H9 (cell line): ENCODE measurements around the gene SPATS1. TPM values are rescaled to one million over a fixed set of nuclear protein-coding genes. Genes with fewer than 3 reads are reported as not detected.

Source experiments
- DNase-seq: peaks from one replicate; pipeline ENCODE4 v3.0.0-alpha.2; 2017
- H2AFZ ChIP-seq: one replicate; pipeline ENCODE4 v1.6.1; 2013; ENCODE audit warnings: mild to moderate bottlenecking, low read length, control low read depth, moderate library complexity
- H2AK5ac ChIP-seq: 2 replicates; pipeline ENCODE4 v1.6.1; 2013; ENCODE audit warnings: low read length, control low read depth, mixed read lengths; ENCODE audit not compliant: insufficient read length
- H2BK120ac ChIP-seq: one replicate; pipeline ENCODE4 v1.6.1; 2013; ENCODE audit warnings: low read depth, mild to moderate bottlenecking, low read length, control low read depth, inconsistent platforms; ENCODE audit not compliant: poor library complexity, severe bottlenecking
- H2BK12ac ChIP-seq: 2 replicates; pipeline ENCODE4 v1.6.1; 2013; ENCODE audit warnings: low read length, control low read depth, mixed read lengths, low read depth; ENCODE audit not compliant: insufficient read length
- H2BK15ac ChIP-seq: 2 replicates; pipeline ENCODE4 v1.6.1; 2013; ENCODE audit warnings: low read depth, low read length, control low read depth
- H2BK20ac ChIP-seq: one replicate; pipeline ENCODE4 v1.6.1; 2013; ENCODE audit warnings: low read depth, mild to moderate bottlenecking, low read length, control low read depth, inconsistent platforms; ENCODE audit not compliant: poor library complexity, severe bottlenecking
- H2BK5ac ChIP-seq: 2 replicates; pipeline ENCODE4 v1.6.1; 2013; ENCODE audit warnings: low read length, control low read depth, mixed read lengths; ENCODE audit not compliant: insufficient read length
- H3K14ac ChIP-seq: 2 replicates; pipeline ENCODE4 v1.6.1; 2013; ENCODE audit warnings: low read length, control low read depth; ENCODE audit not compliant: insufficient read depth
- H3K18ac ChIP-seq: 2 replicates; pipeline ENCODE4 v1.6.1; 2013; ENCODE audit warnings: low read depth, mild to moderate bottlenecking, mixed read lengths, low read length, control low read depth; ENCODE audit not compliant: insufficient read length
- H3K23ac ChIP-seq: 2 replicates; pipeline ENCODE4 v1.6.1; 2013; ENCODE audit warnings: low read length, control low read depth, mixed read lengths, low read depth; ENCODE audit not compliant: insufficient read length
- H3K23me2 ChIP-seq: 2 replicates; pipeline ENCODE4 v1.6.1; 2013; ENCODE audit warnings: low read depth, mild to moderate bottlenecking, mixed read lengths, low read length, control low read depth; ENCODE audit not compliant: insufficient read length, poor library complexity, severe bottlenecking
- H3K27ac ChIP-seq: 2 replicates; pipeline ENCODE4 v1.5.1; 2013; ENCODE audit warnings: low read length, control low read depth, mixed read lengths, low read depth; ENCODE audit not compliant: insufficient read length
- H3K27me3 ChIP-seq: 2 replicates; pipeline ENCODE4 v1.6.1; 2013; ENCODE audit warnings: low read length, control low read depth, inconsistent platforms; ENCODE audit not compliant: insufficient read depth
- H3K4ac ChIP-seq: 2 replicates; pipeline ENCODE4 v1.6.1; 2013; ENCODE audit warnings: low read depth, mild to moderate bottlenecking, control low read depth, inconsistent platforms, low read length, moderate library complexity
- H3K4me1 ChIP-seq: 2 replicates; pipeline ENCODE4 v1.6.1; 2013; ENCODE audit warnings: low read length, control low read depth, inconsistent platforms; ENCODE audit not compliant: insufficient read depth
- H3K4me2 ChIP-seq: 2 replicates; pipeline ENCODE4 v1.6.1; 2013; ENCODE audit warnings: low read length, control low read depth, mixed read lengths; ENCODE audit not compliant: insufficient read length, insufficient read depth
- H3K56ac ChIP-seq: 2 replicates; pipeline ENCODE4 v1.6.1; 2013; ENCODE audit warnings: low read depth, mild to moderate bottlenecking, mixed read lengths, low read length, control low read depth; ENCODE audit not compliant: insufficient read length
- H3K79me1 ChIP-seq: 2 replicates; pipeline ENCODE4 v1.6.1; 2013; ENCODE audit warnings: low read depth, mild to moderate bottlenecking, moderate library complexity, low read length, control low read depth, inconsistent platforms; ENCODE audit not compliant: insufficient read depth, poor library complexity, severe bottlenecking
- H3K79me2 ChIP-seq: 2 replicates; pipeline ENCODE4 v1.6.1; 2013; ENCODE audit warnings: low read length, control low read depth, inconsistent platforms; ENCODE audit not compliant: insufficient read depth
- H3K9ac ChIP-seq: 2 replicates; pipeline ENCODE4 v1.6.1; 2013; ENCODE audit warnings: low read length, control low read depth, mixed read lengths; ENCODE audit not compliant: insufficient read length; ENCODE audit errors: extremely low read depth
- H3K9me3 ChIP-seq: one replicate; pipeline ENCODE4 v1.6.1; 2013; ENCODE audit warnings: low read depth, low read length, inconsistent platforms; ENCODE audit not compliant: control insufficient read depth
- H3T11ph ChIP-seq: one replicate; pipeline ENCODE4 v1.6.1; 2013; ENCODE audit warnings: mild to moderate bottlenecking, low read length, control low read depth, inconsistent platforms
- H4K20me1 ChIP-seq: one replicate; pipeline ENCODE4 v1.6.1; 2013; ENCODE audit not compliant: control insufficient read depth, insufficient read length, insufficient read depth
- H4K5ac ChIP-seq: 2 replicates; pipeline ENCODE4 v1.6.1; 2013; ENCODE audit warnings: low read depth, mild to moderate bottlenecking, mixed read lengths, low read length, control low read depth; ENCODE audit not compliant: insufficient read length
- H4K8ac ChIP-seq: replicated peaks from 2 replicates; pipeline ENCODE4 v1.6.1; 2013; ENCODE audit warnings: low read length, control low read depth, mixed read lengths, low read depth; ENCODE audit not compliant: insufficient read length
- H4K91ac ChIP-seq: 2 replicates; pipeline ENCODE4 v1.6.1; 2013; ENCODE audit warnings: low read depth, mild to moderate bottlenecking, moderate library complexity, mixed read lengths, low read length, control low read depth; ENCODE audit not compliant: insufficient read length
- H3K27ac Mint-ChIP-seq, 3 experiments: 2 replicates in 2 of 3; 3 replicates in 1 of 3; pipeline ENCODE4 v1.8.0; 2020 to 2021; ENCODE audit warnings: mixed read lengths in 3 of 3, mild to moderate bottlenecking in 1 of 3, moderate library complexity in 1 of 3
- H3K27me3 Mint-ChIP-seq: 2 replicates; pipeline ENCODE4 v1.8.0; 2021; ENCODE audit warnings: low read depth, mild to moderate bottlenecking, moderate library complexity, mixed read lengths
- H3K36me3 Mint-ChIP-seq, 3 experiments: 2 replicates in 2 of 3; 3 replicates in 1 of 3; pipeline ENCODE4 v1.8.0; 2020 to 2021; ENCODE audit warnings: low read depth in 3 of 3, mixed read lengths in 3 of 3; ENCODE audit not compliant: insufficient read depth in 1 of 3
- H3K4me1 Mint-ChIP-seq, 2 experiments: 2 replicates each; pipeline ENCODE4 v1.8.0; 2020; ENCODE audit warnings: mixed read lengths in 2 of 2
- H3K4me3 Mint-ChIP-seq, 2 experiments: 2 replicates in 1 of 2; 3 replicates in 1 of 2; pipeline ENCODE4 v1.8.0; 2020 to 2021; ENCODE audit warnings: mild to moderate bottlenecking in 2 of 2, mixed read lengths in 2 of 2, moderate library complexity in 1 of 2
- H3K9me3 Mint-ChIP-seq, 2 experiments: 2 replicates in 1 of 2; 3 replicates in 1 of 2; pipeline ENCODE4 v1.8.0; 2020; ENCODE audit warnings: mild to moderate bottlenecking in 2 of 2, mixed read lengths in 2 of 2, moderate library complexity in 1 of 2
- WGBS: extraction: QIAGEN DNeasy Blood & Tissue Kit; methylation state at CpG from one replicate; pipeline ENCODE4 v1.1.7; 2013; ENCODE audit warnings: missing lambda C conversion rate, low lambda C conversion rate, mixed read lengths; ENCODE audit not compliant: insufficient read length; ENCODE audit errors: extremely low coverage; 5-methylcytosine and 5-hydroxymethylcytosine counted together
- total RNA-seq: library from RNA; stranded (reverse); gene quantifications from 2 replicates; pipeline ENCODE4 v1.2.1, GENCODE V29; 2021
- TF ChIP-seq, protein P1 (sequence below): fragments of 200-600 bp; sonication (generic); conservative IDR thresholded peaks from 3 replicates; pipeline ENCODE4 v1.8.0; 2021; ENCODE audit warnings: antibody characterized with exemption, mild to moderate bottlenecking

Gene SPATS1
- total RNA-seq, 1 experiment from 2014 or later: not detected

DNA sequence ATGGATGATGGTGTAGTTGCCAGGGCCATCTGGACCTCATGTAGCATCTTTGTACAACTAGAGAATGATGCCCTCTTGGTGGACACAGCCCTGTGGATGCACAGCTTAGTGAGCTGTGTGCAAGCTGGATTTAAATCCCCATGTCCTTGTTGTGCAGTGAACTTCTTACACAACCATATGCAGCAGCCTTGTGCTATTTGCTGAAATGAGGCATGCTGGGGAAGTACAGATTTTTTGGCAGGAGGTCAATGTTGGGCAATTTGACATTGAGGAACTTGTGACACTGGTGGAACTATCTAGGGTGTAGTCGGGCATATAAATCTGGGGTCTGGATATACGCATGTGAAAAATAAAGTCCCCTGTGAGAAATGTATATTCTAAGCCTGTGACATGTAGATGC, 39.3 kb downstream of the SPATS1 start:
- H3K56ac ChIP-seq: no peak overlapping the region
- H3K27ac ChIP-seq: no peak overlapping the region
- no peak overlapping the region for H2BK15ac ChIP-seq
- H2BK12ac ChIP-seq: no peak overlapping the region
- H3K4me2 ChIP-seq: no peak overlapping the region
- peaks cover 2% of the 10 kb centered on the region; the same call in 1 of the 2 replicates for H3K27me3 ChIP-seq
- H3K79me2 ChIP-seq: no peaks in the 10 kb centered on the region
- no peak overlapping the region for H2BK20ac ChIP-seq
- H3K23me2 ChIP-seq: peaks cover 2% of the 10 kb centered on the region
- no peaks in the 10 kb centered on the region for H3K36me3 Mint-ChIP-seq
- no peaks in the 10 kb centered on the region for H3K4me1 ChIP-seq
- no peak overlapping the region for H4K5ac ChIP-seq
- no peak overlapping the region for H2BK5ac ChIP-seq
- no peak overlapping the region for H3K27ac Mint-ChIP-seq
- peaks cover 1% of the 10 kb centered on the region; the same call in 1 of the 2 replicates for H3K27me3 Mint-ChIP-seq
- no peak overlapping the region for H3K4ac ChIP-seq
- H3K9me3 ChIP-seq: no peaks in the 10 kb centered on the region
- H3K4me1 Mint-ChIP-seq: peaks cover 4% of the 10 kb centered on the region in 2 experiments; a peak in 3 of 4 replicates
- DNase-seq: no peak
- no peak overlapping the region for H3T11ph ChIP-seq
- WGBS: no CpG with 5 or more reads among the region's 2 CpGs
- H3K9ac ChIP-seq: no peak overlapping the region
- no peaks in the 10 kb centered on the region for H3K9me3 Mint-ChIP-seq
- no peaks in the 10 kb centered on the region for H4K20me1 ChIP-seq
- no peak overlapping the region for H2BK120ac ChIP-seq
- no peak overlapping the region for H3K23ac ChIP-seq
- H3K14ac ChIP-seq: no peak overlapping the region
- H2AK5ac ChIP-seq: no peak overlapping the region
- no peaks in the 10 kb centered on the region for H3K79me1 ChIP-seq
- H2AFZ ChIP-seq: no peak overlapping the region
- TF ChIP-seq, protein P1, sequence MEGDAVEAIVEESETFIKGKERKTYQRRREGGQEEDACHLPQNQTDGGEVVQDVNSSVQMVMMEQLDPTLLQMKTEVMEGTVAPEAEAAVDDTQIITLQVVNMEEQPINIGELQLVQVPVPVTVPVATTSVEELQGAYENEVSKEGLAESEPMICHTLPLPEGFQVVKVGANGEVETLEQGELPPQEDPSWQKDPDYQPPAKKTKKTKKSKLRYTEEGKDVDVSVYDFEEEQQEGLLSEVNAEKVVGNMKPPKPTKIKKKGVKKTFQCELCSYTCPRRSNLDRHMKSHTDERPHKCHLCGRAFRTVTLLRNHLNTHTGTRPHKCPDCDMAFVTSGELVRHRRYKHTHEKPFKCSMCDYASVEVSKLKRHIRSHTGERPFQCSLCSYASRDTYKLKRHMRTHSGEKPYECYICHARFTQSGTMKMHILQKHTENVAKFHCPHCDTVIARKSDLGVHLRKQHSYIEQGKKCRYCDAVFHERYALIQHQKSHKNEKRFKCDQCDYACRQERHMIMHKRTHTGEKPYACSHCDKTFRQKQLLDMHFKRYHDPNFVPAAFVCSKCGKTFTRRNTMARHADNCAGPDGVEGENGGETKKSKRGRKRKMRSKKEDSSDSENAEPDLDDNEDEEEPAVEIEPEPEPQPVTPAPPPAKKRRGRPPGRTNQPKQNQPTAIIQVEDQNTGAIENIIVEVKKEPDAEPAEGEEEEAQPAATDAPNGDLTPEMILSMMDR: no peak
- no peak overlapping the region for H4K91ac ChIP-seq
- no peak overlapping the region for H3K18ac ChIP-seq
- H4K8ac ChIP-seq: no peak overlapping the region
- no peak overlapping the region for H3K4me3 Mint-ChIP-seq
